ENCODE measurements around the gene AHRR.
A peak's percentile ranks its signal among the peaks of the same experiment; 100 is the strongest.

The AHRR gene

DNA sequence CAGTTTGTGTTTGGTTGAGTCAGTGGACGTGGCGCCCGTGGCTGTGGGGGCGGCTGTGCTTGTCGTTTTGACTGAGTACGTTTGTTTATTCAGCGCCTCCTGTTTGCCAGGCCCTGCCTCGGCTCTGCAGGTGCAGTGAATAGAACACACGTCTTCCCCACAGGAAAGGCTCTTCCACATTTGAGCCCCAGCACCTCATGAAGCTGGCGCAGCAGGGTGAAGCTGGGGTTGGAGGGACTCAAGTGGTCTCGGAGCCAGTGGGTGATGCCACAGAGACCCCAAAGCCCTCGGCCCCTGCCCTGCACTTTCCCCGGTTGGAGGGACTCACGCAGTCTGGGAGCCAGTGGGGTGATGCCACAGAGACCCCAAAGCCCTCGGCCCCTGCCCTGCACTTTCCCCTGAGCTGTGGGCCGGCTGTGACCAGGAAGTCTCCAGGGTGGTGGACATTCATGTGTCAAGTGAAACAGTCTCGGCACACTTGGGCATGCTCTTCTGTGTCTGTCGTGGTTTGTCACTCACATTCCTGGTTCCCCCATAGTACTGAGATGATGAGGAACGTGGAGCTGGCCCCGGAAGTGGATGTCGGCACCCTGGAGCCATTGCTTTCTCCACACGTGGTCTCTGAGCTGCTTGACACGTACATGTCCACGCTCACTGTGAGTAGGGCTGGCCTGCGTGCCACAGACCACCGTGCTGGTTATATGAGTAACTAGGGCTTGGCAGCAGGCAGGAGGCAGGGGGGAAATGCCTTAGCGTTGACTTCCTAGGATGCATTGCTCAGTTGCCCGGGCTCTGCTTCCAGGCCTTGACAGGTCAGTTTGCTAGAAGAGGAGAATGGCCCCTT lies 135.1 kb downstream of the AHRR start:
- no peak for DNase-seq (ENCODE audit: low read depth in 2 of 2, low spot score in 1 of 2)

DNA sequence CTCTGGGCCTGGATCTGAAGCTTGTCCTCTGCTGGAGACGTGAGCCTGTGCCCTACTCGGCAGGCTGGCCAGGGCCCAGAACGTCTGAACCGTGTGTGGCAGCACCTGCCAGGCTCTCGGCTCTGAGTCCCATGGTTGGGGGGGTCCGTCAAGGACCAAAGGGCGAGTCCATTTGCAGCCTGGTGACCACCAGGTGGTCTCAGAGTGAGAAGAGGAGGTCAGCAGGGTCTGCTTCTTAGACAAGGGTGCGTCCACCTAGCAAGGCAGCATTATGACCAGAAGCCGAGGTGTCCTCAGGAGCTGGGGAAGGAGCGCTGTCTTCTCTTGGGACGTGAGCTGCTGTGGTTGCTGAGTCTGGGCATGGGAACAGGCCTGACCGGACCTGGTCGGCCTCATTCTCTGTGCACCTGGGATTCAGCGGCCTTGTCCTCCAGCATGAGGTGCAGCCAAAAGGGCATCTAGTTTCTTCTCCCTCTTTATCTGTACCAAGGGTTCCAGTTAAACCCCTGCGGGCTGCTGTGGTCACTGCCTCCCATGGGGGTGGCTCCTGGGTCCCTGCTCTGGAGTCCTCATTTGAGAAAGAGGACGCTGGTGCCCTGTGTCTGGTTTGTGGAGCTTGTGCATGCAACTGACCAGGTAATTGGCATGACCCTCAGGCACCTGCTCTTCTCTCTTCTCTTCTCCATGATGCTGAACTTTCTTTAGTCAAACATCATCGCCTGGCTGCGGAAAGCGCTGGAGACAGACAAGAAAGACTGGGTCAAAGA lies 135.9 kb downstream of the AHRR start:
- no peak for DNase-seq (ENCODE audit: low read depth in 2 of 2, low spot score in 1 of 2)

DNA sequence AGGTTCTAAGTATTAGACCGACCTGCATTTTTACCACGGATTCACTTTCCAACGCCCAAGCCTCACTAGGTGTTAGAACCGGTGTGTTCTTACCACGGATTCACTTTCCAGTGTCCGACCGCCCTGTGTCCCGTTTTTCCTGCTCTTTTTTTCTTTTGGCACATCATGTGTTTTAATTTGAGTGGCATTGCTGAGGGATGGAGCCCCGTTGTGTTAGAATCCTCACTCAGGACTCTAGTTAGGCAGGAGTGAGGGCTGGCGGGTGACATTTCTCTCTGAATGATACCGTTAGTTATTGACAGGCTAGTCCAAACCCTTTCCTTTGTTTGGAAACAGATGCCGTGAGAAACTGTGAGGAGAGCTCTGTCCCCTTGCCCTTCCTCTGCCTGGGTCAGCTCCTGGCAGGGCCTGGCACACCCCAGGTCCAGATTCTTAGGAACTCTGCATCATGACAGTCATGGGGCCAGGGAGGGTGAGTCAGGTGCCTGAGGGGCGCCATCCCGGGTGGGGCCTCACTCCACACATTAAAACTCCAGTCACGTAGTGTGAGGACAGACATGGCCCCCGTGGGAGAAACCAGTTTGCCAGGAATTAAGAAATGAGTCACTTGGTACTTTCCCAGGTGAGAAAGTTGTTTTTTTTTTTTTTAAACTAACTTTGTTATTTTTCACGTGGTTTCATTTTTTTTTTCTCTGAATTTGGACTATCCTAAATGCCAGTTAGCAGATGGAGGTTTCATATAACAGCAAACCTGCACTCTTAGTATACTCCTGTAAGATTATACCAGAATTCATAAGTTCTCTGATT lies 137.2 kb downstream of the AHRR start:
- no peak for DNase-seq (ENCODE audit: low read depth in 2 of 2, low spot score in 1 of 2)

DNA sequence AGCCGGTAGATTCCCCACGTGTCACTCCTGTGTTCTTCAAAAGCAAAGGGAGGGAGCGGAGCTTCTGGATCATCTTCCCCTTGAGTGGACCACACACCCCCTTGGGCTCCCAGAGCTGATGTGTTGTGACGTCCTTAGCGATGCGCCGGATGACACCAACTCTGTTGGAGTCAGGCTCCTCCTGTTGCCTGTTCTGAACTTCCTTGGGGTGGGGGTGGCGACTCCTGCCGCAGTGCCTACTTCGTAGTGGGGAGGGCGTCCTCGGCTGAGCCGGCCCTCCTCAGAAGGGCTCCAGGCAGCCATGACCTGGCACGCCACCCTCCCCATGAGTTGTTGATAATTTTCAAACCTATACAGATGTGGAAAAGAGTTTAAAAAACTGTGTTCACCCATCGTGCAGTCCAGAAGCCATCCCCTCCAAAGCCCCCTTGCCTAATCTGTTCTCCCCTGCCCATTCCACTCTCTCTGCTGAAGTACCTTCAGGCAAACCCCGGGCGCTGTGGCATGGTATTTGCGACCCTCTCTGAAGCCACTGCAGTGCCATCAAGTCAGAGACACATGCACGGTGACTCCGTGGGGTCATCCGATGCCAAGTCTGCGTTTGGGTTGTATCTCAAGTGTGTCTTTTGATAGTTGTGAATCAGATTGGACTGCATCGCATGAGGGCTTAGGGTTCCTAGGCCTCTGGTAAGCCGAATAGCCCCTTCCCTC lies 138.2 kb downstream of the AHRR start:
- no peak for DNase-seq (ENCODE audit: low read depth in 2 of 2, low spot score in 1 of 2)

DNA sequence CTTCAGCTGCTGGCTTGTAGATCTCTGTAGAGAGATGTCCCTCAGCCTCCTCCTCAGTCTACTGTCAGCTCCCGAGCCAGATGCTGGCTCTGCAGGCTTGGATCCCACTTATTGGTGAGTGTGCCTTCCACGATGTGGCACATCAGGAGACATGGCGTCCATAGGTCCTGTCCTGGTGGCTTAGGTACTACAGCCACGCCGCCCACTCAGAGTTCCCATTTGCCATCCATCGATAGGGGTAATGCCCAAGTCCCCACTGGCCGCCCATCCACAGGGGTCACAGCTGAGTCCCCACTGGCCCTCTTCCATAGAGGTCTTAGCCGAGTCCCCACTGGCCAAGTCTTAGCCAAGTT lies 138.7 kb downstream of the AHRR start:
- no peak for DNase-seq (ENCODE audit: low read depth in 2 of 2, low spot score in 1 of 2)

DNA sequence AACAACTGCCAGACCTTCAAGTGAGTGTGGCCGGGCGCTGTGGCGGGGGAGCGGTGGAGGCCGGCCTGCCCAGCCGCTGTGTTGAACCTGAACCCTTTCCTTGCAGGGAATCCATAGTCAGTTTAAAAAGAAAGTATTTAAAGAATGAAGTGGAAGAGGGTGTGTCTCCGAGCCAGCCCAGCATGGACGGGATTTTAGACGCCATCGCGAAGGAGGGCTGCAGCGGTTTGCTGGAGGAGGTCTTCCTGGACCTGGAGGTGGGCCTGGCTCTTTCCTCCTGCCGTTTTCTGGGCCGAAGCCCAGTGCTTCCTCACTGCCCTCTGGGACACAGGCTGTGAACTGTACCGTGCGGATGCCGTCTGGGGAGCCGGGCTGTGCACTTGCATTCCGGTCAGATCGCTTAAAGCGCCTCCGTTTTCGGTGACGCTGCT lies 140.6 kb downstream of the AHRR start:
- no peak for DNase-seq (ENCODE audit: low read depth in 2 of 2, low spot score in 1 of 2)

DNA sequence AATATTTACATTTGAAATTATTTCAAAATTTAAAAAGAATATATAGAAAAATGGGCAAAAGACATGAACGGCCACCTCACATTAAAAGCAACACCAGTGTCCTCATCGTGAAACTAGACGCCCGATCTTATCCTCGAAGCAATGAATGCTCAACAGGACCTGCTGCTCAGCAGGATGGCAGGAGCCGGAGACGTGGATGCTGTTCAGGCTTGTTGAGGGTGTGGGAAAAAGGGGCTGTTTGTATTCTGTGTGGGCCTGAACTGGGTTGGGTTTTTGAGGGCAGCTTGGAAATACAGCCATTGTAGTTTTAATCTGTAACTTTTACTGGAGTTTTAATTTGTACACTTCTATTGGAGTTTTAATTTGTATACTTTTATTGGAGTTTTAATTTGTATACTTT lies 141.8 kb downstream of the AHRR start:
- DNase-seq (ENCODE audit: low read depth in 2 of 2, low spot score in 1 of 2) = no peak

DNA sequence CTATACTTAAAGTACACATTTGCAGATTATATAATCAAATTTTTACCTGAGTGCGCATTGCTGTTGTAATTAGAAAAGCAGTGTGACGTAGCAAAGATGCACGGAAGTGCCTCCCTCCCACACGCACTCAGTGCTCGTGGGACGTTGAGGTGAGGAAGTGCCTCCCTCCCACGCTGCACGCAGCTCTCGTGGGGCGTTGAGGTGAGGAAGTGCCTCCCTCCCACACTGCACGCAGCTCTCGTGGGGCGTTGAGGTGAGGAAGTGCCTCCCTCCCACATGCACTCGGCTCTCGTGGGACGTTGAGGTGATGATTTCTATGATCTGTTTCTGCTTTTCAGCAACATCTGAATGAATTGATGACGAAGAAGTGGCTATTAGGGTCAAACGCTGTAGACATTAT lies 142.4 kb downstream of the AHRR start:
- peak; percentile 81 to 87 for DNase-seq (ENCODE audit: low read depth in 2 of 2, low spot score in 1 of 2)

DNA sequence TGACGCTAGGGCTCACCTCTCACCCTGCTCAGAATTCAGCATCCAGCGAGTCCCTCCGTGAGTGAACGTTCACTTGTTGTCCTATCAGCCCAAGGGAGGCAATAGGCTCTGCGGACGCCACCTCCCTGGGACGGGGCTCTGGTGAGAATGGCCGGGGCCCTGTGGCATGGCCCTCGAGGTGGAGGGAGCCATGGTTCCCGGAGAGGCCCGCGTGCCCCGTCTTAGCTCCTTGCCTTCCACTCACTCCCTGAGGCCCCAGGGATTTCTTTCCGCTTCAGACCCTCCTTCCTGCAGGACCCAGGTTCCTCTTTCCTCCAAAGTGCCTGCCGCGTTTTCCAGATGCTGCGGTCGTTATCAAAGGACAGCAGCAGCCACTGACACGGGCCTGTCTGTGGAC lies 142.9 kb downstream of the AHRR start:
- no peak for DNase-seq (ENCODE audit: low read depth in 2 of 2, low spot score in 1 of 2)

DNA sequence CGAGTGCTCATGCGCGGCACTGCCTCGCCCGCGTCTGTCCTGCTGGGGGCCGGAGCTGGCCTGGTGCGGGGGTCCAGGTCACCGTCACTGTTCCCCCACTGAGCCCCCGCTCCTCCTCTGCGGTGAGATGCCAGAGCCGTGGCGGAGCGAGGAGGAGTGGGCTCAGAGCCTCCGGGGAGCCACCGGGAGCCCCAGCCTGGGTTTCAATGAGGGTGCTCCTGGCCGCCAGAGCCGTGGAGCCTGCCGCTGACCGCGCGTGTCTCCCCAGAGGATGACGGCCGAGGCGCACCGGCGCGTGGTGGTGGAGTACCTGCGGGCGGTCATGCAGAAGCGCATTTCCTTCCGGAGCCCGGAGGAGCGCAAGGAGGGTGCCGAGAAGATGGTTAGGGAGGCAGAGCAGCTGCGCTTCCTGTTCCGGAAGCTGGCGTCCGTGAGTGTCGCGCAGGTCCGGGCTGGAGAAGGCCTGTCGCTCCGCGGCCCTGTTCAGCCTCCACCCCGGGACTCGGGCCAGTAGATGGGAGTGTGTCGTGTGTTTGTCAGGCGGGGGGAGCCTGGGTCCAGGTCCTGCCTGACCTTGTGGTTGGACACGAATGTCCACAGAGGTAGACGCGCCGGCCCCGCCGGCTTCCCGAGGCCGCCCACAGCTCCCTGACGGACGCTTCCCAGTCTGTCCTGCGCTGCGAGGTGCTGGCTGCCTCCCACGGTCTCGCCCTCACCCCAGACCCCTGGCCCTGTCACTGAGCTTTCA lies 143.5 kb downstream of the AHRR start:
- no peak for DNase-seq (ENCODE audit: low read depth in 2 of 2, low spot score in 1 of 2)

DNA sequence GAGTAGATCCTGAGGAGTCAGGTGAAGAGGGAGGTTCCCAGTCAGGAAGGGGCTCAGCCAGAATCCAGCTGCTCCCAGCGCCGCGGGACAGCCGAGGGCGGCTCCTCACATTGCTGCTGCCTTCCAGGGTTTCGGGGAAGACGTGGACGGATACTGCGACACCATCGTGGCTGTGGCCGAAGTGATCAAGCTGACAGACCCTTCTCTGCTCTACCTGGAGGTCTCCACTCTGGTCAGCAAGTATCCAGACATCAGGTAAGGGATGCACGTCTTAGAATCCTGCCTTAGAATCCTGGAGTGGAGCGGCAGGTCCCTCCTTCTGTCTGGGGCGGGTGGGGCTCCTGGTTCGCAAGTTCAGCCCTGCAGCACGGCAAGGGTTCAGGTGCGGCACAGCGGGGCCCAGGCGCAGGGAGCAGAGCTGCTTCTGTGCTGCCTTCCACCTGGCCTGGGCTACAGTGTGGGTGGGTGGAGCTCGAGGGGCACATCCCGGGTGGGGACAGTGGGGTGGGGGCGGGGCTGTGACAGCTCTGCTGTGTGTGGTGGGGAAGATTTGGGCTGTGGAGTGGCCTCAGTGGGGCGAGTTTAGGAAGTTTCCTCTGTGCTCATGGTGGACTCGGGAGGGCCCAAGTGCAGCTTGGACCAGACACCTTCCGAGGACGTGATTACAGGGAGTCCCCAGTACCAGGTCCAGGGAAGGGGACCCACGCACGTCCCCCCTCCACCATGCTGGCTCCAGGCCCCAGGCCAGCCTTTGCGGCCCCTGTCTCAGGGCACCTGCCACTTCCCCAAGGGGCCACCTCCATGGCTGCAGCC lies 144.3 kb downstream of the AHRR start:
- DNase-seq (ENCODE audit: low read depth in 2 of 2, low spot score in 1 of 2) = no peak

DNA sequence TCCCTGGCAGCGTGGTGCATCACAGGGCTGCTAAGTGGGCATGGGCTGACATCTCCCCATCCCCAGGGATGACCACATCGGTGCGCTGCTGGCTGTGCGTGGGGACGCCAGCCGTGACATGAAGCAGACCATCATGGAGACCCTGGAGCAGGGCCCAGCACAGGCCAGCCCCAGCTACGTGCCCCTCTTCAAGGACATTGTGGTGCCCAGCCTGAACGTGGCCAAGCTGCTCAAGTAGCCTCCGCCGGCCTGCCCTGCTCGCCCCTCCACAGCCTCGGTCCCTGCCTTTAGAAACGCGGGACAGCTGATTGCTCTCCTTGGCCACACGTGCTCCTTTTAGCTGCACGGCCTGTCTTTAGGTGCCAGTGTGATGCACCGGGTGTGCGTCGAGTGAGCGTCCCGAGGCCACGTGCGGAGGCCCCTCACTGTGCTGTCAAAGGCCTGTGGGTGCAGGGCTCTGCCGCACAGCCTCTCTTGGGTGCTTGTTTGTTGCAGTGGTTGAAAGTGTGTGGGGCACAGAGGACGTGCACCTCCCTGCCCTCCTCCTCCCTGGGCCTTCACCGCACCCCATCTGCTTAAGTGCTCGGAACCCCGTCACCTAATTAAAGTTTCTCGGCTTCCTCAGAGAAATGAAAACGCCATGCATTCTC lies 145.3 kb downstream of the AHRR start:
- DNase-seq (ENCODE audit: low read depth in 2 of 2, low spot score in 1 of 2) = no peak

DNA sequence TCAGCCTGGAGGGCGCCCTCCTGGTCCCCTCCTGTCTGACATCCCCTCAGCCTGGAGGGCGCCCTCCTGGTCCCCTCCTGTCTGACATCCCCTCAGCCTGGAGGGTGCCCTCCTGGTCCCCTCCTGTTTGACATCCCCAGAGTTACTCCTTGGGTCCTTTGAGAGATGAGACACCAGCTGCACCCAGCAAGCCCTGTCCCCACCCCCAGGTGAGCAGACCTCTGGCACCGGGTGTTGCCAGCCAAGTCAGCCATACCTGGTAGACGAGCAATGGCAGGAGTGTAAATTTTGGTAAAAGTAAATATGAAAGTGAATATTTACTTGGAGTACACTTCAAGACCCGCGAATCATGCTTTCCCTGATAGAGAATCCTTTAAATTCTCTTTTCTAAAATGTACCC lies 146.9 kb downstream of the AHRR start:
- DNase-seq (ENCODE audit: low read depth in 2 of 2, low spot score in 1 of 2) = no peak

DNA sequence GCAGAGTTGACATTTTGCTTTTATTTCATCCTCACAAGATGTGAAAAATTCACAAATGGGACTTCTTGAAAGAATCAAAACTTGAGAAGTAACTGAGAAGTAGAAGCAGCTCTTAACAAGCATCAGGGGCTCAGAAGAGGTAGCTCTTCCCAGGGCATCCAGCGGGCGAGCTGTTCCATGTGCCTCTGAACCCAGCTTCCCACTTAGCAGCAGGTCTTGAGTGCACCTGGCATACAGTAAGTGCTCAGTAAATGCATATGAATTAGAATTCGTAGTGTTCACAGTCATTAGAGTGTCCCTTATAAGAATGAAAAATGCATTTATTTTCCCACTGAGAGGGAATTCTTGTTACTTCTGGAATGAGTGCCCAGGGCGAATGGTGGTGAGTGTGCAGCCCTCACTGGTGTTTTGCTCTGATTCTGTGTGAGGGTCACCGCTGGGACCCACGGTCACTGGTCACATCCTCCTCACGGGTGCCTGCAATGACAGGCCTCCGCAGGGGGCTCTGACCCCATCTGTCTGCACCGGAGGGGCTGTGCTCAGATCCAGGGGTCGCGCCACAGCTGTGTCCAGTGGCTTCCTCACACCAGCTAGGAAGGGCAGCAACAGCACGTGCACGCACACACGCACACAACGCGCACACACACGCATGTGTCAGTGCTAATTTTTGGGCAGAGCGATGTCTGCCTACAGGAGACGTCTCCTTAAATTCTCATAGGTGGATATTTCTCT lies 148.4 kb downstream of the AHRR start:
- no peak for DNase-seq (ENCODE audit: low read depth in 2 of 2, low spot score in 1 of 2)

DNA sequence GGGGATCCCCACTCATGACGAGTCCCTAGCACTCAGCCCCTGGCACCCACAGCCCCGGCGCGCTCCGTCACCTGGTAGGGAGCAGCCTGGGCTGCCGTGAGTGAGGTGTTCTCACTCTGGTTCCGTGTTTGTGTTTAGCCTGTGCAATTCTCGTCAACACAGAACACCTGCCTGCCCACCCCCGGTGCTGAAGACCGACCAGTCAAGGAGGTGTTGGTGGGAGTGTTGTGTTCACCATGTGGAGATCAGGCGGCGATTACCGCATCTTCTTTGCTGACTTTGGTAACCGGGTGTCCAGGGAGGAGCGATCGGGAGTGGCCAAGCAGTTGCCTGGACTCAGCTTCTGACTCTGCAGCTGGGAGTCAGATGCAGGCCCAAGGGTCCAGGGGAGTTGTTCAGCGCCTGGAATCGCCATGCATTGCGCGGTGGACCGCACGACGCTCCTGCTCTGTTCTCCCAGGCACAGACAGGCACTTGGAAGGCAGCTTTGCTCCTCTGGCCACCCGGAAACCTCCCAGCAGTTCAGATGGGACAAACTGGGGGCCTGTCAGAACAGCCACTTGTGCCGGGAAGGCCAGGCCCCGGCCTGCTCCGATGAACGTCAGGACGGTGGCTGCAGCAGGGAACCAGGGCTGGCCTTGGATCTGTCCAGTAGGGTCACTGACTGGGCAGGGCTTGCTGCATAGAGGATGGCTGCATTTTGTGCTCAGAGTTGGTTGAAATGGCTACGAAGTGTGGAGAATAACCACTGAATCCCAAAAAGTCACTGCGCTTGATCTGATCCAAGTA lies 149.6 kb downstream of the AHRR start:
- no peak for DNase-seq (ENCODE audit: low read depth in 2 of 2, low spot score in 1 of 2)

DNA sequence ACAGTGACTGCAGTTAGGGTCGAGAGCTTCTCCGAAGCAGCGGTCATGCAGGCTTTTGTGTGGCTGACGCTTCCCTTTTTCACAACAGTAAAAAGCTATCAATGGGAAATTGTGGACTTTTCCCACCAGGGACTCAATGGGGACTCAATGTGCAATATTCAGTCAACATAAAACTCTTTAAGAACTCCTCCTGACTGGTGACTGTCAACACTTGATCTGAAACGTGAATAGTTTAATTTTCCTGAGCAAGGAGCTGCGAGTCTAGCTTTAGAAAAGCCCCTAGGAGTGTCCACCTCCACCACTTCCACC lies 150.2 kb downstream of the AHRR start:
- DNase-seq (ENCODE audit: low read depth in 2 of 2, low spot score in 1 of 2) = no peak

DNA sequence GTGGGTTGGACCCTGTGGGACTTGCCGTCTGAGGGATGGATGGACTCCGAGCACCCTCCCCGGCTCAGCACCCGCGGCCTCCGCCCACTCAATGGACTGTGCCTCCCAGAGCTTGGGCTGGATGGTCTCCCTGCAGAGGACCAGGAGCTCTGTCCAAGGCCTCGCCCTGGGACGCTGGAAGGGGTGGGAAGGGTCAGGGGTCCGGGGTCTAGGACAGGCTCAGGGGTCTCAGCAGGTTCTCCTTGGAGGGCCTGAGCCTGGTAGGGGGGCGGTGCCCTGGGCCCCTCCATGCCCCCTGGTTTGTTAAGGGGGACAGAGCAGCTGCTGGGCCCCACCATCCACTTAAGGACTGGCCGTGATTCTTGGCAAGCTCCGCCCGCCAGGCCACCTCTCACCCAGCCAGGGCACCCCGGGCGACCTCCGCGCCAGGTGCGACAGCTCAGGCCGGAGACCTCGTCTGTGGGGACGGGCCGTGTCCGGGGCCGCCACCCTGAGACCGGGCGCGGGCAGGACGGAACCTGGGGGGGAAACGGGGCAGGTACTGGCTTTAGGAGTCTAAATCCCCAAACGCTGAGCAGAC lies 150.7 kb downstream of the AHRR start:
- DNase-seq (ENCODE audit: low read depth in 2 of 2, low spot score in 1 of 2) = no peak

Measured in stimulated activated CD8-positive, alpha-beta memory T cell treated with anti-CD3 and anti-CD28 coated beads, Interleukin-4, amount 100 ng/mL, for 4 hours (primary cell).